Endothelial cell of umbilical vein (primary cell): ENCODE results near the gene CNTRL. TPM values are rescaled to one million over a fixed set of nuclear protein-coding genes. Genes with fewer than 3 reads are reported as not detected.
A peak's percentile ranks its signal among the peaks of the same experiment; 100 is the strongest.

Source experiments
- BruUV-seq: library from RNA; stranded (reverse); fragments of 400-500 nt; replicated peaks from 2 replicates; lab custom pipeline; 2021; lab: Mats Ljungman, UMichigan
- CTCF ChIA-PET: fragments of 300-600, 350-600 bp; sonication (Branson Sonifier 250); formaldehyde crosslinking; loops from one replicate; lab custom pipeline; 2021; ENCODE audit warnings: antibody characterized with exemption, inconsistent platforms; lab: Charles Lee
- POLR2A ChIA-PET: fragments of 300-600, 350-600 bp; sonication (Branson Sonifier 250); formaldehyde crosslinking; loops from one replicate; lab custom pipeline; 2021; ENCODE audit warnings: antibody characterized with exemption, inconsistent platforms; lab: Charles Lee
- DNase-seq: peaks from one replicate; pipeline ENCODE4 v3.0.0-alpha.2; 2011; ENCODE audit warnings: low read depth, low spot score
- FAIRE-seq: peaks from 2 replicates; lab custom pipeline; 2011; peaks lifted over from hg19 to GRCh38; lab: Jason Lieb, UNC
- H2AFZ ChIP-seq: 2 replicates; pipeline ENCODE4 v1.6.0; 2012; ENCODE audit warnings: low read depth, low read length, control low read depth, inconsistent platforms
- H3K27ac ChIP-seq: 2 replicates; pipeline ENCODE4 v1.5.1; 2011; ENCODE audit warnings: low read depth, mild to moderate bottlenecking, control low read depth, low read length, moderate library complexity; ENCODE audit not compliant: insufficient read depth
- H3K27me3 ChIP-seq, 2 experiments: 2 replicates each; pipeline versions ENCODE4 v1.6.0 to v1.6.1; 2011; ENCODE audit warnings: low read length in 2 of 2, mixed read lengths in 1 of 2; ENCODE audit not compliant: control insufficient read depth in 2 of 2, insufficient read depth in 2 of 2
- H3K36me3 ChIP-seq, 2 experiments: 2 replicates in 1 of 2; 3 replicates in 1 of 2; pipeline ENCODE4 v1.5.1; 2011; ENCODE audit warnings: low read length in 2 of 2, mild to moderate bottlenecking in 1 of 2, moderate library complexity in 1 of 2; ENCODE audit not compliant: control insufficient read depth in 2 of 2, insufficient read depth in 2 of 2; ENCODE audit errors: extremely low read depth in 1 of 2
- H3K4me1 ChIP-seq: 3 replicates; pipeline ENCODE4 v1.5.1; 2011; ENCODE audit warnings: mild to moderate bottlenecking, low read length; ENCODE audit not compliant: control insufficient read depth, insufficient read depth; ENCODE audit errors: extremely low read depth
- H3K4me2 ChIP-seq: 2 replicates; pipeline ENCODE4 v1.6.1; 2011; ENCODE audit warnings: low read length, control low read depth, mixed read lengths; ENCODE audit not compliant: insufficient read depth
- H3K4me3 ChIP-seq, 3 experiments: fragments of 200-600 bp in 1 of 3; sonication (generic), shearing (Covaris generic) in 1 of 3; replicated peaks in 1 of 3; 2 replicates each; pipeline ENCODE4 v1.5.1; 2011 to 2016; ENCODE audit warnings: control low read depth in 3 of 3, low read length in 3 of 3, mild to moderate bottlenecking in 2 of 3, inconsistent platforms in 1 of 3, low read depth in 1 of 3, moderate library complexity in 1 of 3; ENCODE audit not compliant: insufficient read depth in 1 of 3
- H3K79me2 ChIP-seq: 2 replicates; pipeline ENCODE4 v1.6.0; 2012; ENCODE audit warnings: low read length, inconsistent platforms; ENCODE audit not compliant: control insufficient read depth, insufficient read depth
- H3K9ac ChIP-seq: replicated peaks from 2 replicates; pipeline ENCODE3; 2011; ENCODE audit warnings: low read length, control low read depth; ENCODE audit not compliant: insufficient read depth; ENCODE audit errors: extremely low read depth
- H3K9me1 ChIP-seq: replicated peaks from 3 replicates; pipeline ENCODE4 v1.6.0; 2011; ENCODE audit warnings: mild to moderate bottlenecking, low read length; ENCODE audit not compliant: control insufficient read depth, insufficient read depth; ENCODE audit errors: extremely low read depth
- H3K9me3 ChIP-seq: replicated peaks from 2 replicates; pipeline ENCODE4 v1.5.1; 2012; ENCODE audit warnings: low read length, inconsistent platforms; ENCODE audit not compliant: control insufficient read depth, insufficient read depth
- H4K20me1 ChIP-seq: replicated peaks from 2 replicates; pipeline ENCODE3; 2011; ENCODE audit warnings: mild to moderate bottlenecking, low read length; ENCODE audit not compliant: control insufficient read depth, insufficient read depth; ENCODE audit errors: extremely low read depth
- EZH2 ChIP-seq: IDR thresholded peaks from 2 replicates; pipeline ENCODE4 v1.6.1; 2012; ENCODE audit warnings: borderline replicate concordance, low read depth, mild to moderate bottlenecking, moderate library complexity, low read length, inconsistent platforms; ENCODE audit not compliant: severe bottlenecking
- FOS ChIP-seq: IDR thresholded peaks from 2 replicates; pipeline ENCODE4 v1.6.1; 2011; ENCODE audit warnings: mild to moderate bottlenecking, low read length, moderate library complexity, borderline replicate concordance; ENCODE audit not compliant: insufficient read depth
- GATA2 ChIP-seq: IDR thresholded peaks from 2 replicates; pipeline ENCODE4 v1.7.0; 2011; ENCODE audit warnings: low read depth, mild to moderate bottlenecking, moderate library complexity, mixed read lengths, low read length; ENCODE audit not compliant: insufficient read length, insufficient read depth
- JUN ChIP-seq: IDR thresholded peaks from 2 replicates; pipeline ENCODE4 v1.6.1; 2011; ENCODE audit warnings: borderline replicate concordance, low read depth; ENCODE audit not compliant: insufficient read length, insufficient read depth
- MYC ChIP-seq: IDR thresholded peaks from one replicate; pipeline ENCODE4 v1.6.1; 2011; ENCODE audit warnings: mild to moderate bottlenecking, low read depth, low read length
- POLR2A ChIP-seq: IDR thresholded peaks from 2 replicates; pipeline ENCODE4 v1.6.1; 2012; ENCODE audit warnings: low read depth, mild to moderate bottlenecking, control low read depth, low read length
- POLR2AphosphoS5 ChIP-seq: IDR thresholded peaks from 2 replicates; pipeline ENCODE4 v1.6.1; 2012; ENCODE audit warnings: low read depth, mild to moderate bottlenecking, control low read depth, low read length, moderate library complexity; ENCODE audit not compliant: insufficient read depth
- dilution Hi-C: fragments of 300-500 bp; cut with MboI; formaldehyde crosslinking; loops from one replicate; pipeline ENCODE4 v1.15.0; 2019; ENCODE audit warnings: low sequenced_read_pairs; ENCODE audit not compliant: extremely low pct_ligation_motif_present
- intact Hi-C: fragments of 100-400 bp; cut with micrococcal nuclease; formaldehyde crosslinking; loops from one replicate; pipeline ENCODE4 v1.10.0; 2022
- polyA plus RNA-seq, 4 experiments: library from polyadenylated mRNA; depleted of rRNA in 3 of 4; stranded (reverse) in 3 of 4; unstranded in 1 of 4; fragments of >200 nt; gene quantifications; 2 replicates each; pipeline versions ENCODE4 v1.2.1 to v1.2.3, GENCODE V29; 2011 to 2012; ENCODE audit warnings: missing spikeins in 1 of 4
- total RNA-seq: library from RNA; stranded (reverse); gene quantifications from 2 replicates; pipeline ENCODE4 v1.2.3, GENCODE V29; 2021
- TF ChIP-seq, protein P1 (sequence below): IDR thresholded peaks from 2 replicates; pipeline ENCODE4 v1.6.1; 2011; ENCODE audit not compliant: insufficient read depth, insufficient read length
- TF ChIP-seq, protein P2 (sequence below), 2 donors: IDR thresholded peaks; 1 replicate in 1 of 2; 2 replicates in 1 of 2; pipeline ENCODE4 v1.5.1; 2011; ENCODE audit warnings: low read length in 2 of 2, mild to moderate bottlenecking in 2 of 2, moderate library complexity in 2 of 2, control low read depth in 1 of 2, inconsistent platforms in 1 of 2, low read depth in 1 of 2; ENCODE audit not compliant: insufficient read depth in 1 of 2; ENCODE audit errors: extremely low read depth in 1 of 2

CNTRL gene
- total and polyA plus RNA-seq, 2 donors (not counting 3 experiments of a cell fraction or from before 2014, with no cell fraction given), result 6.1 to 21.8 TPM

DNA sequence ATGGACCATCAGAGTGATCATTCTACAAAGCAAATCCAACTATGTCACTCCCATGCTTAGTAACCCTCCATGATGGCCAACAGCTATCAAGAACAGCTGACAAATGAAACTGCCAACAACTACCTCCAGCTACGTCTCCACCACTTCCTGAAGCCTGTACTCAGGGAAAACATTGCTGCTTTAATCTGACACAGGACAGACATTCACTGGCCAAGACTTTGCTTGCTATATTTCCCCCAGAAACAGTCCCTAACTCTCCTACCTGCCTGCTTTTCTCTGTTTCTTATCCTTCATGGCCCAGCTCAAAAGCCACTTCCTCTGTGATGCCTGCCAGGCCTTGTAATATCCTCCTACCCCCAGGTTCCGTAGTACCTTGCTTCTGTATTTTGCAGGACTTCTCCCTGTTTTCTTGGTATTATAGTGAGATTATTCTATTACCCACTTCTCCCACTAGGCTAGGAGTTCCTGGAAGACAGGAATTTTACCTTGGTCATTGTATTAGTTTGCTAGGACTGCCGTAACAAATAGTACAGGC, 141.6 kb downstream of the CNTRL start:
- no TSS peak for BruUV-seq
- Histone ChIP-seq H3K9ac (no peak overlapping the region), H4K20me1 (no peaks in the 10 kb centered on the region), H3K9me3 (no peaks in the 10 kb centered on the region), H3K4me3 (no peak overlapping the region), H3K36me3 (no peaks in the 10 kb centered on the region), H3K9me1 (no peaks in the 10 kb centered on the region), H3K27ac (no peak overlapping the region), H3K27me3 (no peaks in the 10 kb centered on the region), H3K4me1 (peaks cover 5% of the 10 kb centered on the region), H2AFZ (peak overlapping the region; percentile 14), H3K4me2 (no peak overlapping the region), H3K79me2 (no peaks in the 10 kb centered on the region)
- CTCF ChIA-PET, result interaction anchor here (1.0 to 6.0 kb wide), 7 partner anchors 10 to 246 kb away, joined by 3 to 57 read pairs (median 3); no protein-coding TSS in a partner anchor
- POLR2A ChIA-PET, result no interaction called here
- dilution Hi-C loops (no loop called here), intact Hi-C loops (no loop called here)
- DNase-seq (no peak), FAIRE-seq (peak; percentile 46)
- TF ChIP-seq, protein P1, sequence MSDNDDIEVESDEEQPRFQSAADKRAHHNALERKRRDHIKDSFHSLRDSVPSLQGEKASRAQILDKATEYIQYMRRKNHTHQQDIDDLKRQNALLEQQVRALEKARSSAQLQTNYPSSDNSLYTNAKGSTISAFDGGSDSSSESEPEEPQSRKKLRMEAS, result no peak
- no peak for TF ChIP-seq POLR2AphosphoS5
- no peak for TF ChIP-seq GATA2
- TF ChIP-seq, protein P2, sequence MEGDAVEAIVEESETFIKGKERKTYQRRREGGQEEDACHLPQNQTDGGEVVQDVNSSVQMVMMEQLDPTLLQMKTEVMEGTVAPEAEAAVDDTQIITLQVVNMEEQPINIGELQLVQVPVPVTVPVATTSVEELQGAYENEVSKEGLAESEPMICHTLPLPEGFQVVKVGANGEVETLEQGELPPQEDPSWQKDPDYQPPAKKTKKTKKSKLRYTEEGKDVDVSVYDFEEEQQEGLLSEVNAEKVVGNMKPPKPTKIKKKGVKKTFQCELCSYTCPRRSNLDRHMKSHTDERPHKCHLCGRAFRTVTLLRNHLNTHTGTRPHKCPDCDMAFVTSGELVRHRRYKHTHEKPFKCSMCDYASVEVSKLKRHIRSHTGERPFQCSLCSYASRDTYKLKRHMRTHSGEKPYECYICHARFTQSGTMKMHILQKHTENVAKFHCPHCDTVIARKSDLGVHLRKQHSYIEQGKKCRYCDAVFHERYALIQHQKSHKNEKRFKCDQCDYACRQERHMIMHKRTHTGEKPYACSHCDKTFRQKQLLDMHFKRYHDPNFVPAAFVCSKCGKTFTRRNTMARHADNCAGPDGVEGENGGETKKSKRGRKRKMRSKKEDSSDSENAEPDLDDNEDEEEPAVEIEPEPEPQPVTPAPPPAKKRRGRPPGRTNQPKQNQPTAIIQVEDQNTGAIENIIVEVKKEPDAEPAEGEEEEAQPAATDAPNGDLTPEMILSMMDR (IDR thresholded peaks at IDR 0.05; ENCODE audit: extremely low read depth in 1 of 2, insufficient read depth in 1 of 2, low read depth in 1 of 2, low read length in 2 of 2), result no peak
- TF ChIP-seq FOS, result no peak
- TF ChIP-seq EZH2, result no peak
- TF ChIP-seq POLR2A, result no peak
- TF ChIP-seq JUN, result no peak
- TF ChIP-seq MYC, result no peak
